HS-27A (cell line): ENCODE results near the gene ANO1.
"Not testable (repeated sequence)": the region's sequence is repeated elsewhere in the genome, so short reads cannot be mapped to it uniquely, and the experiment has no call there.

Source experiments
- DNase-seq: peaks from one replicate; pipeline ENCODE4 v3.0.0-alpha.2; 2012; ENCODE audit warnings: low read depth, missing footprints

The ANO1 gene

DNA sequence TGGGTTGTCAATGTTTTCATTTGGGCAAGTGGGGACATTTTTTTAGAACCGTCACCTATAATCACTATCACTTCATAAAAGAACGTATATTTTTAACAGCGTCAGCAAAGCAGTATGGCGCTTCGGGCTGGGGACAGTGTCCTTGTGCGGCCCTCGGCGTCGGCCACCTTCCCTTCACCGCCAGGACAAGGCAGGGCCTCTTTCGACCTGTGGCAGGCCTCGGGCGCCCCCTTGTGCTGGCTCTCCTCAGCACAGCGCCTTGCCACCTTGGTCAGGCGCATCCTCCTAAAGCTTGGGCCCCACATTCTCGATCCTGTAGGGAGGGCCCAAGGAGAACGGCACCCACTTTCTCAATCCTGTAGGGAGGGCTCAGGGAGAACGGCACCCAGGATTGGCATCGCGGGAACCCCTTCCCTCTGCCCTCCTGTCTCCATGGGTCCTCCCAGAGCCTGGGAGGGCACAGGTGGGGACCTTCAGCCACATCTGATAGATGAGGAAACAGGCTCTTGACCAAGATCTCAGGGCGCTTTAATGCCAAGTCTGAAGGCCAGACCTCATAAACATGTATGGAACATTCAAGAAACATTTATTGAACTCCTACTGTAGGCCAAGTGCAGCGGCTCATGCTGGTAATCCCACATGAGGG, 113.5 kb downstream of the ANO1 start:
- peak; percentile 12 for DNase-seq

DNA sequence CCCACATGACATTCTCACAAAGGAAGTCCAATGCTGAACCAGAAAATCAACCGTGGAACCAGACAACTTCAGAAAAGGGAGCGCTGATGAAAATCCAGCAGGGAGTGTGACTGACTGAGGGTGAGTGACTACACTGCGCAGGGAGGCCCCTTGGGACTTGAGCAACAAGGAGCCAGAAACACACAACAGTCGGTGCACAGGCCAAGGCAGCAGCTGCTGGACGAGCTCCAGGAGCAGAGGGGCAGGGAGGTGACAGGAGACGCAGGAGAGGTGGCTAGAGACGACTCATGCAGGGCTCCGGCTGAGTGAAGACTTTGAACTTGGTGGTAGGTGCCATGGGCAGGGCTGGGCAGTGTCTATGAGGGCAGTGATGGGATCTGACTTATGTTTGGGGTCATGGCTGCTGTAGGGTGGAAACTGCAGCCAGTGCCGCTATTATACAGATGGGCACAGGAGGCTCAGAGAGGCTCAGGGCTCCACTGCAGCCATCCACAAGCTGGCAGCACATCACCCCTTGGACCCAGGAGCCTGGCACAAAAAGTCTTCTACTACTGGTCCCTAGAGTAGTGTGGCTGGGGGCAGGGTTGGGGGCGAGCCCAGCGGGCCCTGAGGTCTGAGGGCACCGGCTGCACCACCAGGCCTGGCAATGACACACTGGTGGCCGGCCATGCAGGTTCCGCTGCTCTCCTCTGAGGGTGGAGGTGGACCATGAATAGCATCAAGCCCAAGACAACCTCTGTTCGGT, 114.7 kb downstream of the ANO1 start:
- DNase-seq = no peak

DNA sequence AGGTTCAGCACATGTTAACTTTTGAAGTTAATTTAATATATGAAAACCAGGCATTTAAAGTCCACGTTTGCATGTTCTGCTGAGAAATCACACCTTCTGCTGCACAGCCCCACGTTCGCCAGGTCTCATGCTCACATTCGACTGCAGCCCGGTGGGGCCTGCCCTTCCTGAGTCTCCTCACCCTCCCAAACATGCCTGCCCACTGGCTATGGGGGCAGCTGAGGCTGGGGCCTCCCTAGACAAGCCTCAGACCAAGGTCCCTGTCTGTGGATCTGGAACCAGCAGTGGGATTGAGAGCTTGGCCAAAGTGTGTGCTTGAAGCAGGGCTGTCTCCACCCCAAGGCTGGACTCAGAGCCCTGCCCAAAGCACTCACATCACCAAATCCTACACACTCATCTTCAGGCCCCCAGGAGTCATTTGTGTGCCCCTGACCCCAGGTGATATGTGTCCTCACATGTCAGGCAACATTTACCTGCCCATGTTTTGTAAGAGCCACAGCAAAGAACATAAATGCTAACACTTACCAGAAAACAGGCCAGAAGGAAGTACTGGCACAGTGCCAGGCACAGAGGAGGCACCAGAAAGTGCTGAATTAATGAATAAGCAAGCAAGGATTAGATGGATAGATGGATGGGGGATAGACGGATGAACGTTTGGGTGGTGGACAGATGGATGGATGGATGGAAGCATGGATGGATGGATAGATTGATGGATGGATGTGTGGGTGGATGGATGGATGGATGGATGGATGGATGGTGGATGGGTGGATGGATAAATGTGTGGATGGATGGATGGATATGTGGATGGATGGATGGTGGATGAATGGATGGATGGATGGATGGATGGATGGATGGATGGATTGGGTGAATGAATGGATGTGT, 115.5 kb downstream of the ANO1 start:
- no peak for DNase-seq

DNA sequence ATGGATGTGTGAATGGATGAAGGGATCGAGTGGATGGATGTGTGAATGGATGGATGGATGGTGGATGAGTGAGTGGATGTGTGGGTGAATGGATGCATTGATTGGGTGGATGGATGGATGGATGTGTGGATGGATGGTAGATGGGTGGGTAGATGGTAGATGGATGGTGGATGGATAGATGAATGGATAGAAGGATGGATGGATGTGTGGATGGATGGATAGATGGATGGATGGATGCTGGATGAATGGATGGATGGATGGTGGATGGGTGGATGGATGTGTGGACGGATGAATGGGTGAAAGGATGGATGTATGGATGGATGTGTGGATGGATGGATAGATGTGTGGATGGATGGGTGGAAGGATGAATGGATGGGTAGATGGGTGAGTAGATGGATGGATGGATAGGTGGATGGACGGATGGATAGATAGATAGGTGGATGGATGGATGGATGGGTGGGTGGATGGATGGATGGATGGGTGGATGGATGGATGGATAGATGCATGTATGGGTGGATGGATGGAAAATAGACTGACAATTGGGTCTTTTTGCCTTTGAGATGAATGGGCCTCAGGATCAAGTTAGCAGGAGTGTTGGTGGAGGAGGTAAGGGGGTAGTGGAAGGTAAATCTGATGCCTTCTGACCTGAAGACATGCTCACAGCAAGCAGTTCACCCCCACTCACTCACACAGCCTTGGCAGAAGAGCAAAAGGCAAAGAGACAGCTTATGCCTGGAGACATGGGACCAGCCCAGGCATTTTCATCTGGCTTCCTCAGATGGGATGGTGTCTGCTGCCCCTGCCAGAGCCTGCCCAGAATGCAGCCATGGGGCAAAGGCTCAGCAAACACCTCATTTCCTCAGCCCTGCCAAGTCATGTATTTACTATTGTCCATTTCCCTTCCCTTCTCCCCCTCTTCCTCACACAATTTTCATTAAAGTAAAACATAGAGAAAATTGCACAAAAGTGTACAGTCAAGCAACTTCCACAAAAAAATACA, 117.0 kb downstream of the ANO1 start:
- no peak for DNase-seq

DNA sequence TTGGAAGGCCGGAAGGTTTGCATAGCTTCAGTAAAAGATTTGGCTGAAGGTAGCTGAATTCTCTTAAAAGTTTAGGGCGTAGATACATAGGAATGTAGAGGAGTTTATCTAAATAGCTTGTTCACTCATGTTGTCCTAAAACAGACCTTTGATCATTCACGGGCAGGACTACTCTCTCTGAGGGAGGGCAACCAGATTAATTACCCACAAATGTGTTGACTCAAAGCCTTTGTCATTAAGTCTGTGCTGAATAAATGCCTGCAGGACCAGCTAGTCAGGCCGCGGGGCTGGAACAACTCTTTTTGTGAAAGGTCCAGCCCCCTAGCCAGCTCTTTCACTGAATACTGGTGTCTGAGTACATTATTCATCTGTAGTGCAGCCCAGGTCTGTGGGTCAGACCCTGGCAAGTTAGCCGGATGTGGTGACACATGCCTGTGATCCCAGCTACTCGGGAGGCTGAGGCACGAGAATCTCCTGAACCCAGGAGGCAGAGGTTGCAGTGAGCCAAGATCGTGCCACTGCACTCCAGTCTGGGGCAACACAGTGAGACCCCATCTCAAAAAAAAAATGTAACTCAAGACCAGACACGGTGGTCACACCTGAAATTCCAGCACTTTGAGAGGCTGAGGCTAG, 122.2 kb downstream of the ANO1 start:
- no peak for DNase-seq

DNA sequence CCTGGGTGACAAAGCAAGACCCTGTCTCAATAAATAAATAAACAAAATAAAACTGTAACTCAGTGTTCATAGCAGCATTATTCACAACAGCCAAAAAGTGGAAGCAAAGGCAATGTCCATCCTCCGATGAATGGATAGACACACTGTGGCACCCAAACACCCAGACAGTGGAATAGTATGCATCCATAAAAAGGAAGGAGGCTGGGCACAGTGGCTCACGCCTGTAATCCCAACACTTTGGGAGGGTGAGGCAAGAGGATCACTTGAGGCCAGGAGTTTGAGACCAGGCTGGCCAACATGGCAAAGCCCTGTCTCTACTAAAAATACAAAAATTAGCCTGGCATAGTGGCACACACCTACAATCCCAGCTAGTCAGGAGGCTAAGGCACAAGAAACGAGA, 122.9 kb downstream of the ANO1 start:
- not testable (repeated sequence) for DNase-seq

DNA sequence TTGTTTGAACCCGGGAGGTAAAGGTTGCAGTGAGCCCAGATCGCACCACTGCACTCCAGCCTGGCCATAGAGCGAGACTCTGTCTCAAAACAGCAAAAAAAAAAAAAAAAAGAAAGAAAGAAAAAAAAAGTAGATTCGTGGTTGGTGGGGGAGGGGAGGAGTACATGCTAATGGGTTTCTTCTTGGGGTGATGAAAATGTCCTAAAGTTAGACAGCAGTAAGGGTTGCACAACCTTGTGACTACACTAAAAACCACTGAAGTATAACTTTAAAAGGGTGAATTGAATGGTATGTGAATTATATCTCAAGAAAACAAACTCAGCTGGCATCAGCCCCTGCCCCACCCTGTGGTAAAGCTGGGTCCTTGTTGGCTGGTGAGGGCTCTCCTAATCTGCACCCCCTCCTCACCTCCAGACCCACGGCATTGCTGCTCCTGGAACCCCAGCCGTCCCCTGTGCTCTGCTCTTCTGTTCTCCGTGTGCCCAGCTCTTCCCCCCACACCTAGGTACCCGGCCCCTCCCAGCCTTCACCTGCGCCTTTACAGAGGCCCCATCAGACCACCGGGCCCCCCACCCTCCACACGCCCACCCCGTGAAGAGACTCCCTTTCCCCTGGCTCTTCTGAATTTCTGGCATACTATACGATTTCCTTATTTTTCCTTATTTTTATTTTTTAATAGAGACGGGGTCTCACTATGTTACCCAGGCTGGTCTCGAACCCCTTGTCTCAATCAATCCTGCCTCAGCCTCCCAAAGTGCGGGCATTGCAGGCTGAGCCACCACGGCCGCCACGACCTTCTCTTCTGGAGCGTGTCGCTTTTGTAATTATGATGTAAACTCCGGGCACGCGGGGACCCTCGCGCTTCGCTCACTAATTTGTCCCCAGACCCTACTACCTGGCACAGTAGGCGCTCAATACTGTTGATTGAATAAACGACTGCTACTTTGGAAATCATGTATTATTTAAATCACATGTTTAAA, 124.1 kb downstream of the ANO1 start:
- DNase-seq = no peak

DNA sequence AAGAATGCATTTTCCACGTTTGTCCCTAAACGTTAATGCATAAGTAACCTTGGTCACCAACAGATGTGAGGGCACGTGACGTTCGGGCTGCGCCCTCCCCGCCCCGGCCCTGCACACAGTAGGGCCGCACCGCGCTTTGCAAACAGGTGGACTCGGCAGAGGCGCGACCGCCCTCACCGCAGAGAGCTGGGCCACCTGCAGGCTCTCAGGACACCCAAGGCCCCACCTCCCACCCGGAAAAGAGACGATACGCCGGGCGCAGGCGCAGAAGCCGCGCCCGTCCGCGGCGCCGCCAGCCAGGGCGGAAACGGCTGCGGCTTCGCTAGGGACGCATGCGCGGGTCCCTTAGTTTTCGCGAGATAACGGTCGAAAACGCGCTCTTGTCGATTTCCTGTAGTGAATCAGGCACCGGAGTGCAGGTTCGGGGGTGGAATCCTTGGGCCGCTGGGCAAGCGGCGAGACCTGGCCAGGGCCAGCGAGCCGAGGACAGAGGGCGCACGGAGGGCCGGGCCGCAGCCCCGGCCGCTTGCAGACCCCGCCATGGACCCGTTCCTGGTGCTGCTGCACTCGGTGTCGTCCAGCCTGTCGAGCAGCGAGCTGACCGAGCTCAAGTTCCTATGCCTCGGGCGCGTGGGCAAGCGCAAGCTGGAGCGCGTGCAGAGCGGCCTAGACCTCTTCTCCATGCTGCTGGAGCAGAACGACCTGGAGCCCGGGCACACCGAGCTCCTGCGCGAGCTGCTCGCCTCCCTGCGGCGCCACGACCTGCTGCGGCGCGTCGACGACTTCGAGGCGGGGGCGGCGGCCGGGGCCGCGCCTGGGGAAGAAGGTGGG, 125.0 kb downstream of the ANO1 start, which contains the start of gene FADD:
Gene FADD, plus strand, starts transcription at position 377 of the 831 bp plus-strand sequence. Its CDS starts 164 bp downstream, at position 541.
- DNase-seq = peak; percentile 88

DNA sequence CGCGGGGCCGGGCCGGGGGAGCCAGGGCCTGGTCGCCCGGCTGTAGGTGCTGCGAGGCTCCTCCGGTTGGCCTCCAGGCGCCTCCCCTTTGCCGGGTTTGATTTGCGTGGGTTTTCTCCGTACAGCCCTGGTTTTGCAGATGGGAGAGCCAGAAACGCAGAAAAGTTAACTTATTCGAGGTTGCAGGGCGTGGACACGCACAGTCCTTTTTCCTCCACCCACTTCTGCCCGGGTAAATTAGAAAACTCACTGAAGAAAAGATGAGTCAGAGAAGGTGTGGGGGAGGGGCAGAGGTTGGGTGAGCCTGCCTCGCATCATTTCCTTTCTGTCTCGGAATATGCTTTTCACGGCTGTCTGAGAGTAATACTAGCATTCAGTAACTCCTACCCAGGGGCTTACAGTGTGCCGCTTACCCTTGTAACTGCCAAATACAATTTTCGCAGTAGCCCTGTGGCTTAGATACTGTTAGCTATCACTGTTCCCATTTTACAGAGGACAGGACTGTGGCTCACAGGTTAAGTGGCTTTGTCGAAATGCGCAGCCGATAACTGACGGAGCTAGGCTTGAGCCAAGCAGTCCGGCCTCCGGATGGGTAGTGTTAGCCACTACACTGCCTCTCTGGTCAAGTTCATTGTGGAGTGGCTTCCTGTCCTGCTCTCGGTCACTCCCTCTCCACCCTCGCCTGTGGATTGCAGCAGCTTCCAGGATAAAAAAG, 125.8 kb downstream of the ANO1 start:
- peak; percentile 84 for DNase-seq

DNA sequence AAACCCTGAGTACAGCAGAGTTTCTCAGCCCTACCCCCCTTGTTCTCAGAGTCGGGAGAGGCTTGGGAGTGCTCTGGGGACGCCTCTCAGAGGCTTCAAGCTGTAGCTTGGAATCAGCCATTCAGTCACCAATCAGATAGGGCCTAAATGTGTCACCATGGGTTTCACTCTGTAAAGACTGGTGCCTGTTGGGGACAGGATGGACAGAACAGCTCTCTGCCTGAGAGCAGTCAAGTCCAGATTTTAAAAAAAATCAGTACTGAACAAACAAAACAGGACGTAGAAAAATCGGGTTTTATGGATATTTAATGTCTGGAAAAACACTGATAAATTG, 126.3 kb downstream of the ANO1 start:
- no peak for DNase-seq

DNA sequence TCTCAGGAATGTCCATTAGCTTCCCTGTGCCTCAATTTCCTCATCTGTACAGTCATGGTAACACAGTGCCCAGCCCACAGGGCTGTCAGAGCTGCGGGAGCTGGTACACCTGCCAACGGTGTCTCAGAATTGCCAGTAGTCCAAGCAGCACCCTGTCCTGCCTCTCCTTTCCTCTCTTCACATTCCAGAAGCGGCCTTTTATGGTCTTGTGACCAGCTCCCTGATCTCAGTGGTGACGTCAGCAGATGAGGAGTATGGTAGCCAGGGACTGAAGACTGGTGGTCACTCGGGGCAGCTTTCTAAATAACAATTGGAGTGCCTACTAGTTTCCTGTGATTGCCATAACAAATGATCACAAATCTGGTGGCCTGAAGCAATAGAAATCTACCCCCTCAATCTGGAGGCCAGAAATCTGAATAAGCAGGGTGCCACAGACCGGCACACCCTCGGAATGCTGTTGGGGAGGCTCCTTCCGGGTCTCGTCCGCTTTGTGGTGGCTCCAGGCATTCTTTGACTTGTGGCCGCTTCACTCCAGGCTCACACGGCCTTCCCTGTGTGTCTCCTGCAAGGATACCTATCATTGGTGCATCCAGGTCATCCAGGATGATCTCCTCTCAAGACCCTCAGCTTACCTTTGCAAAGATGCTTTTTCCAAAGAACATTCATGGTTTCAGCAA, 127.1 kb downstream of the ANO1 start:
- DNase-seq = no peak

DNA sequence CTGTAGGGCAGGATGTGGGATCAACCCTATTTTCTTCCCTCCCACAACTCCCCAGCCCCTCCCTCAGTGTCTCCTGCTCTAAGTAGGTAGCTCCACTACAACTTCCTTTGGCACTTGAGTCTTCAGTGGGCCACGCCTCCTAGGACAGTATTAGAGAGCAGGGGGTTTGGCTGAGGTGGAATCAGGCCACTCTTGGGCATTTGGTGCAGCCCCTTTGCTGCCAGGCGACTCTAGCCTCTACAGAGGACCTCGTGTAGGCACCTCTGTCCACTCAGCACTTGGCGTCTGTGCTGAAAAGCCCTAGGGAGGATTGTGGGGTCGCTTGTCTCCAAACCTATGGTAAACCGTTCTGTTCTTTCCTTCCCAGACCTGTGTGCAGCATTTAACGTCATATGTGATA, 127.6 kb downstream of the ANO1 start:
- DNase-seq = no peak

DNA sequence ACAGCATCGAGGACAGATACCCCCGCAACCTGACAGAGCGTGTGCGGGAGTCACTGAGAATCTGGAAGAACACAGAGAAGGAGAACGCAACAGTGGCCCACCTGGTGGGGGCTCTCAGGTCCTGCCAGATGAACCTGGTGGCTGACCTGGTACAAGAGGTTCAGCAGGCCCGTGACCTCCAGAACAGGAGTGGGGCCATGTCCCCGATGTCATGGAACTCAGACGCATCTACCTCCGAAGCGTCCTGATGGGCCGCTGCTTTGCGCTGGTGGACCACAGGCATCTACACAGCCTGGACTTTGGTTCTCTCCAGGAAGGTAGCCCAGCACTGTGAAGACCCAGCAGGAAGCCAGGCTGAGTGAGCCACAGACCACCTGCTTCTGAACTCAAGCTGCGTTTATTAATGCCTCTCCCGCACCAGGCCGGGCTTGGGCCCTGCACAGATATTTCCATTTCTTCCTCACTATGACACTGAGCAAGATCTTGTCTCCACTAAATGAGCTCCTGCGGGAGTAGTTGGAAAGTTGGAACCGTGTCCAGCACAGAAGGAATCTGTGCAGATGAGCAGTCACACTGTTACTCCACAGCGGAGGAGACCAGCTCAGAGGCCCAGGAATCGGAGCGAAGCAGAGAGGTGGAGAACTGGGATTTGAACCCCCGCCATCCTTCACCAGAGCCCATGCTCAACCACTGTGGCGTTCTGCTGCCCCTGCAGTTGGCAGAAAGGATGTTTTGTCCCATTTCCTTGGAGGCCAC, 128.3 kb downstream of the ANO1 start:
- DNase-seq = no peak

DNA sequence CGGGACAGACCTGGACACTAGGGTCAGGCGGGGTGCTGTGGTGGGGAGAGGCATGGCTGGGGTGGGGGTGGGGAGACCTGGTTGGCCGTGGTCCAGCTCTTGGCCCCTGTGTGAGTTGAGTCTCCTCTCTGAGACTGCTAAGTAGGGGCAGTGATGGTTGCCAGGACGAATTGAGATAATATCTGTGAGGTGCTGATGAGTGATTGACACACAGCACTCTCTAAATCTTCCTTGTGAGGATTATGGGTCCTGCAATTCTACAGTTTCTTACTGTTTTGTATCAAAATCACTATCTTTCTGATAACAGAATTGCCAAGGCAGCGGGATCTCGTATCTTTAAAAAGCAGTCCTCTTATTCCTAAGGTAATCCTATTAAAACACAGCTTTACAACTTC, 128.9 kb downstream of the ANO1 start:
- no peak for DNase-seq

DNA sequence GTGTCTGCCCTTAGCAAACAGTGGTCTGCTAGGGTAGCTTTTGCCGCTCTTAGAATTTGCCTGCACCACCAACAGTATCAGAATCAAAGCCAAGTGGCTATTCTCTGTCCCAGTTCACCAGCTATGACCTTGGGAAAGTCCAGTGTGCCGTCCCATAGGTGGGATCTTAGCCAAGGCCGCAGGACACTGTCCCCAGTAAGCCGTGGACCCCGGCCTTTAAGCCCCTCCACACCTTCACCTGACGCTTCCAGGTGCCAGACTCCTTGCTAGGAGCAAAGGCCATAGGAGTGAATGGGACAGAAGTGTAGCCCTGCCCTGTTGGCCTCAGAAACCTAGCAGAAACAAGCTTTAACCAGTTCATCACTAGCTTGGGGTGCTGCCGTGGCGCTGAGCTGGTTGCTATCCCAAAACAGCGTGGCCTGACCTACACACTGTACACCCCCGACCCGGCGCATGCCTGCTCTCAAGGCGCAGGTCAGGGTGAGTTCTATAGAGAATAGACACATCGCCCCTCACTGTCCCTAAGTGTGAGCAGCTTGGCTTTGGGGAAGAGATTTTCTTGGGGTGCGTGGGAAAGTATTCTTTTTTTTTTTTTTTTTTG, 129.5 kb downstream of the ANO1 start:
- DNase-seq = no peak

DNA sequence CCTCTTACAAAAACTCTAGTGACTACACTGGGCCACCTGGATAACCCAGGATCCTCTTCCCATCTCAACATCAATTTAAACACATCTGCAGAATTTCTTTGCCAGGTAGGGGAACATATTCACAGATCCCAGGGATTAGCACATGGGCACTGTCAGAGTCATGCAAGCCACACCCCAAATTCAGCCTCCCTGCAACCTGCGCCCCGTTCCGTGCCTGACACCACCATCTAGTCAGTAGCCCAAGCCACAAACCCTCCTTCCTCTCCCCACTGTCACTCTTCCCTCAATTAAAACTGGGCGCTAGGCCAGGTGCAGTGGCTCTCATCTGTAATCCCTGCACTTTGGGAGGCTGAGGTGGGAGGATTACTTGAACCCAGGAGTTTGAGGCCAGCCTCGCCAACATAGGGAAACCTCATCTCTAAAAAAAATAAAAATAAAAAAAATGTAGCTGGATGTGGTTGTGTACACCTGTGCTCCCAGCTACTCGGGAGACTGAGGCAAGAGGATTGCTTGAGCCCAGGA, 131.3 kb downstream of the ANO1 start:
- no peak for DNase-seq
